Activated CD8-positive, alpha-beta memory T cell treated with anti-CD3 and anti-CD28 coated beads for 4 hours (primary cell): ENCODE measurements around the gene ALK.

Experiments used
- DNase-seq, 2 donors: peaks; one replicate each; pipeline ENCODE4 v3.0.0-alpha.2; 2020; ENCODE audit warnings: low read depth in 2 of 2

Gene ALK

GRCh38 chr2:29405266-29405665 is 516.1 kb downstream of the ALK start:
- no peak for DNase-seq

- no peak for DNase-seq
These were observed 519.4 kb downstream of the ALK start for GRCh38 chr2:29401994-29402393.

GRCh38 chr2:29400930-29401653 is 520.3 kb downstream of the ALK start:
- no peak for DNase-seq

GRCh38 chr2:29398384-29399237 is 522.8 kb downstream of the ALK start:
- no peak for DNase-seq

- DNase-seq: no peak
These were observed 523.7 kb downstream of the ALK start for GRCh38 chr2:29397713-29398112.

GRCh38 chr2:29397039-29397438 is 524.3 kb downstream of the ALK start:
- no peak for DNase-seq

GRCh38 chr2:29394981-29395350 is 526.4 kb downstream of the ALK start:
- DNase-seq: no peak

GRCh38 chr2:29394311-29394980 is 526.9 kb downstream of the ALK start:
- no peak for DNase-seq

- no peak for DNase-seq
These were observed 527.7 kb downstream of the ALK start for GRCh38 chr2:29393676-29394075.

- DNase-seq: no peak
These were observed 528.6 kb downstream of the ALK start for GRCh38 chr2:29392774-29393173.

GRCh38 chr2:29390136-29390535 is 531.2 kb downstream of the ALK start:
- no peak for DNase-seq

- no peak for DNase-seq
These were observed 531.7 kb downstream of the ALK start for GRCh38 chr2:29389686-29390085.

GRCh38 chr2:29388071-29388470 is 533.3 kb downstream of the ALK start:
- DNase-seq: no peak

GRCh38 chr2:29382486-29382885 is 538.9 kb downstream of the ALK start:
- DNase-seq: no peak

GRCh38 chr2:29377788-29378187 is 543.6 kb downstream of the ALK start:
- DNase-seq: no peak

GRCh38 chr2:29376541-29376940 is 544.8 kb downstream of the ALK start:
- no peak for DNase-seq

GRCh38 chr2:29375843-29376242 is 545.5 kb downstream of the ALK start:
- no peak for DNase-seq

- no peak for DNase-seq
These were observed 546.6 kb downstream of the ALK start for GRCh38 chr2:29374823-29375222.

GRCh38 chr2:29373870-29374269 is 547.5 kb downstream of the ALK start:
- no peak for DNase-seq

- no peak for DNase-seq
These were observed 549.2 kb downstream of the ALK start for GRCh38 chr2:29372185-29372584.

GRCh38 chr2:29370581-29371125 is 550.7 kb downstream of the ALK start:
- no peak for DNase-seq

GRCh38 chr2:29370173-29370572 is 551.2 kb downstream of the ALK start:
- no peak for DNase-seq
